Measurements from ENCODE around the gene NPRL2.

The NPRL2 gene

GRCh38 chr3:50320853-50321335 lies 29.7 kb downstream of the NPRL2 start:
- Histone ChIP-seq H3K9me3 (replicated peaks in 1 of 2; ENCODE audit: control insufficient read depth in 2 of 2, insufficient read depth in 1 of 2, low read depth in 1 of 2, low read length in 2 of 2) (peaks cover 0 to 2% of the 10 kb centered on the region in 2 donors), H3K36me3 (replicated peaks in 1 of 2; ENCODE audit: control insufficient read depth in 2 of 2, insufficient read depth in 2 of 2, low read length in 2 of 2) (peaks cover 43 to 65% of the 10 kb centered on the region in 2 donors), H3K4me3 (ENCODE audit: low read length in 2 of 2) (peak overlapping the region; percentile 61 to 84), H3K4ac (ENCODE audit: low read length) (no peak overlapping the region), H2AK5ac (ENCODE audit: low read depth, low read length) (peak overlapping the region; percentile 93), H3K14ac (ENCODE audit: low read length) (no peak overlapping the region), H3K27me3 (ENCODE audit: control insufficient read depth in 3 of 3, insufficient read depth in 3 of 3, low read depth in 1 of 3, low read length in 3 of 3) (no peaks in the 10 kb centered on the region), H3K27ac (replicated peaks; ENCODE audit: low read length) (peak overlapping the region; percentile 90), H3K23ac (ENCODE audit: low read depth, low read length, poor library complexity) (peak overlapping the region; percentile 97), H4K91ac (ENCODE audit: low read depth, low read length, poor library complexity) (no peak overlapping the region), H2BK12ac (ENCODE audit: low read length) (no peak overlapping the region), H2AFZ (ENCODE audit: low read length) (peak overlapping the region; percentile 99), H3K4me1 (ENCODE audit: control insufficient read depth in 2 of 2, insufficient read depth in 1 of 2, low read depth in 1 of 2, low read length in 2 of 2) (peaks cover 27 to 39% of the 10 kb centered on the region in 2 donors), H2BK5ac (ENCODE audit: low read length) (peak overlapping the region; percentile 98), H2BK120ac (ENCODE audit: low read depth, low read length) (peak overlapping the region; percentile 99), H3K4me2 (ENCODE audit: insufficient read depth, low read length, poor library complexity, severe bottlenecking) (peak overlapping the region; percentile 95), H3K9ac (ENCODE audit: low read depth, low read length, poor library complexity) (peak overlapping the region; percentile 82), H4K8ac (ENCODE audit: low read depth, low read length) (no peak overlapping the region), H2BK15ac (ENCODE audit: low read length) (peak overlapping the region; percentile 90), H3K79me1 (ENCODE audit: low read depth, low read length) (peaks cover 29% of the 10 kb centered on the region), H3K18ac (ENCODE audit: low read length) (peak overlapping the region; percentile 99)
- no CpG with 5 or more reads among the region's 45 CpGs for WGBS, 2 donors (ENCODE audit: extremely low coverage in 2 of 2, insufficient read length in 2 of 2, insufficient replicate concordance in 1 of 2)
- peak; percentile 90 for DNase-seq (ENCODE audit: low spot score)

DNA sequence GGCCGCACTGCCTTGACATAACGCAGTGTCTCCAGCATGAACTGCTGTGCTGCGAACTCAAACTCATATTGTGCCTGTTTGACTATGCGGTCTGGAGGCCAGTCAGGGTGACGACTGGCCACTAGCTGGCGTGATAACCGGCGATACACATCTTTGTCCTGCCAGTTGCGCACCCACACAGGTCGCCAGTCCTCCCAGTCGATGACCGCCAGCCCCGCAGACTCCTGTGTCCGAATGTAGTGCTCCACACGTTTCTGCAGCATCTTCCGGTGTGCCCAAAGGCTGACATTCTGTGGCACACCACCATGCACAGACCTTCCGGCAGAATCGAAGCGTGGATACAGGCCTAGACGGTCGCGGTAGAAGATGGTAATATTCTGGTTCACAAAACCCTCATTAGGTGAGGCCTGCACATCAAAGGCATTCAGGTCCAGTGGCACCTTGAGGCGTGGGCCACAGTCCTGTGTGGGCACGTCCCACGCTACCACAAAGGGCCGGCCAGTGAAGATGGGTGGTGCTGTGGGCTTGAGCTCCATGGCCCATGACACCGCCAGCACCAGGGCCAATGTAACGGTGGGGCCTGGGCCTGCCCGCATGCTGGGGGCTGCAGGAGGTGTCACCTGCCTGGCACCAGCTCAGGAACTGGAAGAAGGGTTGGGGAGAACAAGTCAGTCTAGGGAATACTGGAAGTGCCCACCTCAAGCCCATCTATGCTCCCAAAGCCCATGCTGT lies 30.5 kb downstream of the NPRL2 start:
- Histone ChIP-seq H2BK12ac (ENCODE audit: low read length) (peak overlapping the region; percentile 41), H3K4me2 (ENCODE audit: insufficient read depth, low read length, poor library complexity, severe bottlenecking) (peak overlapping the region; percentile 95), H4K91ac (ENCODE audit: low read depth, low read length, poor library complexity) (peak overlapping the region; percentile 94), H3K27ac (replicated peaks; ENCODE audit: low read length) (peak overlapping the region; percentile 71), H3K18ac (ENCODE audit: low read length) (peak overlapping the region; percentile 76), H3K4me3 (ENCODE audit: low read length in 2 of 2) (peak overlapping the region; percentile 61 to 84), H3K79me1 (ENCODE audit: low read depth, low read length) (peaks cover 33% of the 10 kb centered on the region), H3K4ac (ENCODE audit: low read length) (no peak overlapping the region), H2AK5ac (ENCODE audit: low read depth, low read length) (peak overlapping the region; percentile 93), H3K9ac (ENCODE audit: low read depth, low read length, poor library complexity) (peak overlapping the region; percentile 80), H3K27me3 (ENCODE audit: control insufficient read depth in 3 of 3, insufficient read depth in 3 of 3, low read depth in 1 of 3, low read length in 3 of 3) (no peaks in the 10 kb centered on the region), H4K8ac (ENCODE audit: low read depth, low read length) (peak overlapping the region; percentile 55), H2BK15ac (ENCODE audit: low read length) (peak overlapping the region; percentile 90), H2BK5ac (ENCODE audit: low read length) (no peak overlapping the region), H3K14ac (ENCODE audit: low read length) (peak overlapping the region; percentile 57), H3K9me3 (replicated peaks in 1 of 2; ENCODE audit: control insufficient read depth in 2 of 2, insufficient read depth in 1 of 2, low read depth in 1 of 2, low read length in 2 of 2) (peaks cover 0 to 4% of the 10 kb centered on the region in 2 donors), H3K4me1 (ENCODE audit: control insufficient read depth in 2 of 2, insufficient read depth in 1 of 2, low read depth in 1 of 2, low read length in 2 of 2) (peaks cover 27 to 39% of the 10 kb centered on the region in 2 donors), H2AFZ (ENCODE audit: low read length) (no peak overlapping the region), H3K36me3 (replicated peaks in 1 of 2; ENCODE audit: control insufficient read depth in 2 of 2, insufficient read depth in 2 of 2, low read length in 2 of 2) (peaks cover 46 to 63% of the 10 kb centered on the region in 2 donors), H3K23ac (ENCODE audit: low read depth, low read length, poor library complexity) (peak overlapping the region; percentile 56), H2BK120ac (ENCODE audit: low read depth, low read length) (no peak overlapping the region)
- no peak for DNase-seq (ENCODE audit: low spot score)
- WGBS, 2 donors (ENCODE audit: extremely low coverage in 2 of 2, insufficient read length in 2 of 2, insufficient replicate concordance in 1 of 2), result no CpG with 5 or more reads among the region's 29 CpGs

DNA sequence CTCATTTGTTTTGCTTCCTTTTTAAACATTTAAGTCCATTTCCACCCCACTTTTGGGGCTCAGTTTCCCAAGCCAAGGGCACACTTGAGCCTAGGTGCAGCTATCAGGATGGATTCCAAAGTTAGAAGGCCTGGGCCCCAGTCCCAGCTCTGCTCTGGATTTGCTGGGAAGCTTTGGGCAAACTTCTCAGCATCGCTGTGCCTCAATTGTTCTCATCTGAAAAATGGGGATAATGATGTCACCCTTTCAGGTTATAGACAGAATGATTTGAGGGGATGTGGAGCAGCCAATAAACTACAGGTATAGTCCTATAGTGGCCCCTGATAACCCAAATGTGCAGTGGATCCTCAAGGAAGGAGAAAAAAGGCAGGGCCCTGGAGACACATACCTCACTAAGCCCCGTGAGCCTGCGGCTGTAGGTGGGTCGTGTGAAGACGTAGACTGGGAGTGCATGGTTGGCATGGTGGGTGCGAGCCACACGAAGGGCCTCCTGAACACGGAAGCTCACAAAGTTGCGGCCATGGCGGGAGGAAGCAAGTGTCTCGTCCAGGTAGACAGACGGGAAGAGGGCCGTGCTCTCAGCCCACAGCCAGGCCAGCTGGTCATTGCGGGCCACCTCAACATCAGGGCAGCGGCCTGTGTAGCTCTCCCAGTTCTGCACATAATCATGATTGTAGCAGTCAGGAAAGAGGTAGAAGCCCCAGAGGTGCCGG lies 31.2 kb downstream of the NPRL2 start:
- Histone ChIP-seq H2AK5ac (ENCODE audit: low read depth, low read length) (no peak overlapping the region), H3K4me2 (ENCODE audit: insufficient read depth, low read length, poor library complexity, severe bottlenecking) (no peak overlapping the region), H4K8ac (ENCODE audit: low read depth, low read length) (no peak overlapping the region), H3K9ac (ENCODE audit: low read depth, low read length, poor library complexity) (no peak overlapping the region), H3K27ac (replicated peaks; ENCODE audit: low read length) (no peak overlapping the region), H3K4me1 (ENCODE audit: control insufficient read depth in 2 of 2, insufficient read depth in 1 of 2, low read depth in 1 of 2, low read length in 2 of 2) (peaks cover 27 to 38% of the 10 kb centered on the region in 2 donors), H3K27me3 (ENCODE audit: control insufficient read depth in 3 of 3, insufficient read depth in 3 of 3, low read depth in 1 of 3, low read length in 3 of 3) (no peaks in the 10 kb centered on the region), H3K79me1 (ENCODE audit: low read depth, low read length) (peaks cover 37% of the 10 kb centered on the region), H2BK12ac (ENCODE audit: low read length) (no peak overlapping the region), H2BK15ac (ENCODE audit: low read length) (no peak overlapping the region), H3K23ac (ENCODE audit: low read depth, low read length, poor library complexity) (no peak overlapping the region), H2AFZ (ENCODE audit: low read length) (no peak overlapping the region), H3K4ac (ENCODE audit: low read length) (no peak overlapping the region), H3K4me3 (ENCODE audit: low read length in 2 of 2) (peak overlapping the region; percentile 12 to 61), H2BK120ac (ENCODE audit: low read depth, low read length) (no peak overlapping the region), H2BK5ac (ENCODE audit: low read length) (no peak overlapping the region), H3K36me3 (replicated peaks in 1 of 2; ENCODE audit: control insufficient read depth in 2 of 2, insufficient read depth in 2 of 2, low read length in 2 of 2) (peaks cover 50 to 64% of the 10 kb centered on the region in 2 donors), H3K18ac (ENCODE audit: low read length) (no peak overlapping the region), H4K91ac (ENCODE audit: low read depth, low read length, poor library complexity) (no peak overlapping the region), H3K14ac (ENCODE audit: low read length) (no peak overlapping the region), H3K9me3 (replicated peaks in 1 of 2; ENCODE audit: control insufficient read depth in 2 of 2, insufficient read depth in 1 of 2, low read depth in 1 of 2, low read length in 2 of 2) (peaks cover 0 to 4% of the 10 kb centered on the region in 2 donors)
- DNase-seq (ENCODE audit: low spot score), result no peak
- WGBS, 2 donors (ENCODE audit: extremely low coverage in 2 of 2, insufficient read length in 2 of 2, insufficient replicate concordance in 1 of 2), result no CpG with 5 or more reads among the region's 16 CpGs

DNA sequence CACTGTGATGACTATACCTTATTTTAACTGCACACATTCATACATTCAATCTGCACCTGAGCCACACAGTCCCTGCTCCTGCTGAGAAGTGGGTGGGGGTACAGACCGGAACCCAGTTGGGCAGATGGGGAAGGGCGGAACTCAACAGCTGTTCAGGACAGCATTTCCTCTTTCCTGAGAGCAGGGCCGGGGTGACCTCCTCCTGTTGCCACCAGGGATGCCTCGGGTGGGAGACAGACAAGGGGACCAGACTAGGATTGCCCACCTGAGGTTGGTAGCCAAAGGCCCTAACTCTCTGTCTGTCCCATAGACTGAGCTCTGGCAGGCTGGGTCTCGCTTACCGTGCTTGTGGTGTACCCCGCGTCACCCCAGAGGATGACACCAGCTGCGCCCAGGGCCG lies 32.0 kb downstream of the NPRL2 start:
- H3K14ac ChIP-seq (ENCODE audit: low read length), result no peak overlapping the region
- WGBS, 2 donors (ENCODE audit: extremely low coverage in 2 of 2, insufficient read length in 2 of 2, insufficient replicate concordance in 1 of 2), result no CpG with 5 or more reads among the region's 10 CpGs
- H3K4me3 ChIP-seq (ENCODE audit: low read length in 2 of 2), result no peak overlapping the region

More for the DNA sequence above, 32.0 kb downstream of the NPRL2 start:
- H3K79me1 ChIP-seq (ENCODE audit: low read depth, low read length), result peaks cover 34% of the 10 kb centered on the region
- DNase-seq (ENCODE audit: low spot score), result no peak
- no peak overlapping the region for H4K8ac ChIP-seq (ENCODE audit: low read depth, low read length)
- H3K4me2 ChIP-seq (ENCODE audit: insufficient read depth, low read length, poor library complexity, severe bottlenecking), result no peak overlapping the region
- peaks cover 24 to 35% of the 10 kb centered on the region in 2 donors for H3K4me1 ChIP-seq (ENCODE audit: control insufficient read depth in 2 of 2, insufficient read depth in 1 of 2, low read depth in 1 of 2, low read length in 2 of 2)
- H2BK12ac ChIP-seq (ENCODE audit: low read length), result no peak overlapping the region
- H2BK15ac ChIP-seq (ENCODE audit: low read length), result no peak overlapping the region
- H2BK5ac ChIP-seq (ENCODE audit: low read length), result no peak overlapping the region
- H2BK120ac ChIP-seq (ENCODE audit: low read depth, low read length), result no peak overlapping the region
- H3K27ac ChIP-seq (replicated peaks; ENCODE audit: low read length), result no peak overlapping the region
- no peak overlapping the region for H3K18ac ChIP-seq (ENCODE audit: low read length)
- peak overlapping the region; percentile 32 for H3K23ac ChIP-seq (ENCODE audit: low read depth, low read length, poor library complexity)
- H2AFZ ChIP-seq (ENCODE audit: low read length), result no peak overlapping the region
- H4K91ac ChIP-seq (ENCODE audit: low read depth, low read length, poor library complexity), result no peak overlapping the region
- H3K27me3 ChIP-seq (ENCODE audit: control insufficient read depth in 3 of 3, insufficient read depth in 3 of 3, low read depth in 1 of 3, low read length in 3 of 3), result no peaks in the 10 kb centered on the region
- peak overlapping the region; percentile 25 for H3K9ac ChIP-seq (ENCODE audit: low read depth, low read length, poor library complexity)
- peaks cover 47 to 58% of the 10 kb centered on the region in 2 donors for H3K36me3 ChIP-seq (replicated peaks in 1 of 2; ENCODE audit: control insufficient read depth in 2 of 2, insufficient read depth in 2 of 2, low read length in 2 of 2)
- H2AK5ac ChIP-seq (ENCODE audit: low read depth, low read length), result peak overlapping the region; percentile 57
- H3K4ac ChIP-seq (ENCODE audit: low read length), result no peak overlapping the region
- peaks cover 0 to 4% of the 10 kb centered on the region in 2 donors for H3K9me3 ChIP-seq (replicated peaks in 1 of 2; ENCODE audit: control insufficient read depth in 2 of 2, insufficient read depth in 1 of 2, low read depth in 1 of 2, low read length in 2 of 2)
